Activated naive CD8-positive, alpha-beta T cell treated with anti-CD3 and anti-CD28 coated beads, Interleukin-2, amount 10 ng/mL, durations not matched to agents 7 days and 5 days (primary cell): ENCODE measurements around the gene ASB13. TPM values are rescaled to one million over a fixed set of nuclear protein-coding genes. Genes with fewer than 3 reads are reported as not detected.
A peak's percentile ranks its signal among the peaks of the same experiment; 100 is the strongest.
"Not testable (repeated sequence)": the region's sequence is repeated elsewhere in the genome, so short reads cannot be mapped to it uniquely, and the experiment has no call there.

Experiments
- ATAC-seq: fragments of 150-1000 bp; cut with Tn5 transposase; one replicate; pipeline ENCODE4 v1.10.0; 2021; ENCODE audit warnings: low read depth, moderate library complexity
- POLR2A ChIA-PET: fragments of 350-600 bp; sonication (Branson Sonifier 250); formaldehyde crosslinking; loops from one replicate; lab custom pipeline; 2021; ENCODE audit warnings: antibody characterized with exemption; lab: Charles Lee
- DNase-seq: peaks from one replicate; pipeline ENCODE4 v3.0.0; 2021
- H3K27ac Mint-ChIP-seq: one replicate; pipeline ENCODE4 v1.8.0; 2022; ENCODE audit warnings: mild to moderate bottlenecking, mixed read lengths
- H3K27me3 Mint-ChIP-seq: one replicate; pipeline ENCODE4 v1.8.0; 2022; ENCODE audit warnings: mild to moderate bottlenecking, moderate library complexity, mixed read lengths
- H3K36me3 Mint-ChIP-seq: one replicate; pipeline ENCODE4 v1.8.0; 2021; ENCODE audit warnings: mild to moderate bottlenecking, mixed read lengths
- H3K4me1 Mint-ChIP-seq: one replicate; pipeline ENCODE4 v1.8.0; 2021; ENCODE audit warnings: mixed read lengths
- H3K4me3 Mint-ChIP-seq: one replicate; pipeline ENCODE4 v1.8.0; 2022; ENCODE audit warnings: mild to moderate bottlenecking, moderate library complexity, mixed read lengths
- H3K9me3 Mint-ChIP-seq: one replicate; pipeline ENCODE4 v1.8.0; 2021; ENCODE audit warnings: mixed read lengths
- total RNA-seq, 2 experiments: library from RNA; stranded (reverse); gene quantifications; one replicate each; pipeline ENCODE4 v1.2.3, GENCODE V29; 2021

Gene ASB13
- total RNA-seq, 2 experiments from 2014 or later, result 9.9 to 10.8 TPM

GRCh38 chr10:5622186-5622960, 44.0 kb downstream of the ASB13 start:
- Mint-ChIP-seq H3K27me3 (peaks cover 3% of the 10 kb centered on the region), H3K27ac (no peak overlapping the region), H3K9me3 (no peaks in the 10 kb centered on the region), H3K4me1 (no peaks in the 10 kb centered on the region), H3K36me3 (no peaks in the 10 kb centered on the region), H3K4me3 (no peak overlapping the region)
- DNase-seq, result no peak
- ATAC-seq, result no peak
- POLR2A ChIA-PET, result interaction anchor here (1.4 to 1.8 kb wide), 3 partner anchors 175 to 180 kb away, joined by 3 to 6 read pairs (median 5); no protein-coding TSS in a partner anchor

GRCh38 chr10:5621371-5621770, 45.0 kb downstream of the ASB13 start:
- H3K9me3 Mint-ChIP-seq, H3K4me3 Mint-ChIP-seq, ATAC-seq, H3K27ac Mint-ChIP-seq, POLR2A ChIA-PET, H3K4me1 Mint-ChIP-seq, H3K27me3 Mint-ChIP-seq, DNase-seq, H3K36me3 Mint-ChIP-seq: not testable (repeated sequence)

- Mint-ChIP-seq H3K9me3 (no peaks in the 10 kb centered on the region), H3K36me3 (no peaks in the 10 kb centered on the region), H3K27me3 (peaks cover 2% of the 10 kb centered on the region), H3K4me1 (no peaks in the 10 kb centered on the region), H3K4me3 (no peak overlapping the region), H3K27ac (no peak overlapping the region)
- ATAC-seq (no peak), DNase-seq (no peak)
- POLR2A ChIA-PET, result no interaction called here
These were observed 45.4 kb downstream of the ASB13 start for GRCh38 chr10:5620966-5621365.

GRCh38 chr10:5620223-5620721, 46.1 kb downstream of the ASB13 start:
- Mint-ChIP-seq H3K27ac (no peak overlapping the region), H3K36me3 (no peaks in the 10 kb centered on the region), H3K4me1 (no peaks in the 10 kb centered on the region), H3K9me3 (no peaks in the 10 kb centered on the region), H3K4me3 (no peak overlapping the region), H3K27me3 (peaks cover 2% of the 10 kb centered on the region)
- ATAC-seq (no peak), DNase-seq (no peak)
- POLR2A ChIA-PET, result no interaction called here

- Mint-ChIP-seq H3K27me3 (peaks cover 4% of the 10 kb centered on the region), H3K4me1 (no peaks in the 10 kb centered on the region), H3K9me3 (no peaks in the 10 kb centered on the region), H3K27ac (no peak overlapping the region), H3K36me3 (no peaks in the 10 kb centered on the region), H3K4me3 (no peak overlapping the region)
- DNase-seq (no peak), ATAC-seq (no peak)
- POLR2A ChIA-PET, result no interaction called here
These were observed 46.8 kb downstream of the ASB13 start for GRCh38 chr10:5619362-5620211.

- no peak overlapping the region for H3K27ac Mint-ChIP-seq
- DNase-seq, result no peak
- POLR2A ChIA-PET, result no interaction called here
- H3K4me1 Mint-ChIP-seq, result no peaks in the 10 kb centered on the region
- H3K36me3 Mint-ChIP-seq, result no peaks in the 10 kb centered on the region
- H3K9me3 Mint-ChIP-seq, result no peaks in the 10 kb centered on the region
- H3K27me3 Mint-ChIP-seq, result peaks cover 4% of the 10 kb centered on the region
- H3K4me3 Mint-ChIP-seq, result no peak overlapping the region
- no peak for ATAC-seq
These were observed 47.6 kb downstream of the ASB13 start for GRCh38 chr10:5618829-5619228.

GRCh38 chr10:5618042-5618441, 48.4 kb downstream of the ASB13 start:
- no peak overlapping the region for H3K4me3 Mint-ChIP-seq
- ATAC-seq (no peak), DNase-seq (no peak)
- H3K4me1 Mint-ChIP-seq, result no peaks in the 10 kb centered on the region
- no peaks in the 10 kb centered on the region for H3K9me3 Mint-ChIP-seq
- H3K27ac Mint-ChIP-seq, result no peak overlapping the region
- POLR2A ChIA-PET, result no interaction called here
- H3K27me3 Mint-ChIP-seq, result peaks cover 4% of the 10 kb centered on the region
- no peaks in the 10 kb centered on the region for H3K36me3 Mint-ChIP-seq

- Mint-ChIP-seq H3K27ac (no peak overlapping the region), H3K9me3 (no peaks in the 10 kb centered on the region), H3K4me3 (no peak overlapping the region), H3K36me3 (no peaks in the 10 kb centered on the region), H3K4me1 (no peaks in the 10 kb centered on the region), H3K27me3 (peaks cover 4% of the 10 kb centered on the region)
- DNase-seq, result no peak
- ATAC-seq, result no peak
- POLR2A ChIA-PET, result no interaction called here
These were observed 48.9 kb downstream of the ASB13 start for GRCh38 chr10:5617521-5617920.

- DNase-seq (no peak), ATAC-seq (no peak)
- no peaks in the 10 kb centered on the region for H3K36me3 Mint-ChIP-seq
- no peak overlapping the region for H3K27ac Mint-ChIP-seq
- peaks cover 4% of the 10 kb centered on the region for H3K27me3 Mint-ChIP-seq
- H3K4me1 Mint-ChIP-seq, result no peaks in the 10 kb centered on the region
- POLR2A ChIA-PET, result no interaction called here
- no peaks in the 10 kb centered on the region for H3K9me3 Mint-ChIP-seq
- no peak overlapping the region for H3K4me3 Mint-ChIP-seq
These were observed 49.6 kb downstream of the ASB13 start for GRCh38 chr10:5616836-5617235.

- H3K9me3 Mint-ChIP-seq, result no peaks in the 10 kb centered on the region
These were observed 50.3 kb downstream of the ASB13 start for GRCh38 chr10:5616046-5616445.

GRCh38 chr10:5615316-5615715, 51.1 kb downstream of the ASB13 start:
- no peak for DNase-seq
- Mint-ChIP-seq H3K36me3 (no peaks in the 10 kb centered on the region), H3K4me1 (no peaks in the 10 kb centered on the region), H3K4me3 (no peak overlapping the region), H3K27ac (peak overlapping the region; percentile 70), H3K27me3 (peaks cover 7% of the 10 kb centered on the region), H3K9me3 (no peaks in the 10 kb centered on the region)
- POLR2A ChIA-PET, result no interaction called here
- ATAC-seq, result no peak

More at GRCh38 chr10:5616046-5616445, 50.3 kb downstream of the ASB13 start:
- no peaks in the 10 kb centered on the region for H3K4me1 Mint-ChIP-seq
- H3K27ac Mint-ChIP-seq, result no peak overlapping the region
- DNase-seq (no peak), ATAC-seq (no peak)
- H3K27me3 Mint-ChIP-seq, result peaks cover 4% of the 10 kb centered on the region
- H3K36me3 Mint-ChIP-seq, result no peaks in the 10 kb centered on the region
- POLR2A ChIA-PET, result no interaction called here
- H3K4me3 Mint-ChIP-seq, result no peak overlapping the region

- Mint-ChIP-seq H3K4me1 (no peaks in the 10 kb centered on the region), H3K27me3 (peaks cover 10% of the 10 kb centered on the region), H3K36me3 (no peaks in the 10 kb centered on the region), H3K27ac (no peak overlapping the region), H3K9me3 (no peaks in the 10 kb centered on the region), H3K4me3 (no peak overlapping the region)
- no peak for ATAC-seq
- no peak for DNase-seq
- POLR2A ChIA-PET, result interaction anchor here (0.7 kb wide), 1 partner anchor 944 kb away, joined by 3 read pairs; no protein-coding TSS in a partner anchor
These were observed 52.2 kb downstream of the ASB13 start for GRCh38 chr10:5614155-5614721.

- H3K27me3 Mint-ChIP-seq, result peaks cover 10% of the 10 kb centered on the region
- no peak overlapping the region for H3K4me3 Mint-ChIP-seq
- H3K36me3 Mint-ChIP-seq, result no peaks in the 10 kb centered on the region
- no peak for ATAC-seq
- no peak for DNase-seq
- H3K9me3 Mint-ChIP-seq, result no peaks in the 10 kb centered on the region
- no peaks in the 10 kb centered on the region for H3K4me1 Mint-ChIP-seq
- POLR2A ChIA-PET, result no interaction called here
- H3K27ac Mint-ChIP-seq, result no peak overlapping the region
These were observed 52.8 kb downstream of the ASB13 start for GRCh38 chr10:5613481-5614154.
